ENCODE data around the gene UBE2I. TPM values are rescaled to one million over a fixed set of nuclear protein-coding genes. Genes with fewer than 3 reads are reported as not detected.

The UBE2I gene
- total RNA-seq, 1 donor, result 49.2 TPM

DNA sequence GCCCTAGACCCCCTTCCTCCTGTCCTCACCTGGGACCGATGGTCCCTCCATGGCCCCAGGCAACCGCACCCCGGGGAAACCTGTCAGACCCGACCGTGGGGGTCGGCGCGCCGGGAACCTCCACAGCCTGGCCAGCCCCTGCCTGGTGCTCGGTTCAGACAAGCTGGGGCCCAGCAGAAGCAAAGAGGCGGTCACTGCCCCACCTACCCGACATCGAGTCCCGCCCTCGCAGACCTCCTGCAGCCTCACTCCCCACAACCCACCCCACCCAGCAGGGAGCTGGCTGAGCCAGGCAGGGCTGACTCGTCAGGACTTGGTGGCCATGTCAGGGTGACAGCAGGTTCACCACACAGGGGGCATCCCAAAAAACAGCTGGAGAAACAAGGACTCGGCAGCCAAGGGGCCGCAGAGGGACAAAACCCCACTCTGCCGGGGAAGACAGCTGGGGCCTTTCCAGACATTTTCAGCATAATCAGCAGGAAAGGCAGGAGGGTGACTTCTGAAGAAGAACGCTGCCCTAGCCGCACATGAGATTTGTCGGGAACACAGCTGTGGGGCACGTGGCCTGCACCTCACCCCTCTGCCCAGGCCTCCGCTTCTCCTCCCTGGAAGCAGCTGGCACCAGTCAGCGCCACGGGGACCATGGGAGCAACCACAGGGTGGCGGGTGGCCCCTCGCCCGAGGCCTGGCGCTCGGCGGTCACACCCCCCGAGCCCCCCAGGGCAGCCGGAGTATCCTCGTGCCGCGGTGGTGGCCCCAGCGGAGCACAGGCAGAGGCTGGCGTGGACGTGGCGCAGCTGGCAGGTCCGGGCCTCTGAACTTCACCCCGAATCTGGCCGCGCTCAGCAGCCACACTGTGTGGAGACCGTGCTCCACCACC lies 65.2 kb downstream of the UBE2I start:
- H3K79me2 ChIP-seq (ENCODE audit: insufficient read depth, low read length), result no peaks in the 10 kb centered on the region
- no peak for TF ChIP-seq CTCF (IDR thresholded peaks at IDR 0.05; ENCODE audit: extremely low read depth, low read depth, low read length)
- peaks cover 5% of the 10 kb centered on the region for H3K36me3 ChIP-seq (ENCODE audit: insufficient read depth, low read length)
- no peak for DNase-seq (ENCODE audit: insufficient read length, low spot score, missing footprints)
- no peak overlapping the region for H3K27ac ChIP-seq (ENCODE audit: low read depth, low read length)
- peaks cover 2% of the 10 kb centered on the region for H4K20me1 ChIP-seq (ENCODE audit: insufficient read depth, low read length)
- H2AFZ ChIP-seq (ENCODE audit: low read length), result no peak overlapping the region
- no peaks in the 10 kb centered on the region for H3K9me3 ChIP-seq (ENCODE audit: low read depth, low read length)
- H3K4me3 ChIP-seq (ENCODE audit: insufficient read depth, low read length), result no peak overlapping the region
- H3K27me3 ChIP-seq (ENCODE audit: insufficient read depth, low read length), result no peaks in the 10 kb centered on the region
- no peak overlapping the region for H3K4me2 ChIP-seq (ENCODE audit: insufficient read depth, low read length)
- peaks cover 9% of the 10 kb centered on the region for H3K4me1 ChIP-seq (ENCODE audit: insufficient read depth, low read length)

- Histone ChIP-seq H3K9me3 (ENCODE audit: low read depth, low read length) (no peaks in the 10 kb centered on the region), H4K20me1 (ENCODE audit: insufficient read depth, low read length) (peaks cover 2% of the 10 kb centered on the region), H2AFZ (ENCODE audit: low read length) (no peak overlapping the region), H3K27me3 (ENCODE audit: insufficient read depth, low read length) (no peaks in the 10 kb centered on the region), H3K4me1 (ENCODE audit: insufficient read depth, low read length) (peaks cover 9% of the 10 kb centered on the region), H3K36me3 (ENCODE audit: insufficient read depth, low read length) (no peaks in the 10 kb centered on the region), H3K27ac (ENCODE audit: low read depth, low read length) (no peak overlapping the region), H3K79me2 (ENCODE audit: insufficient read depth, low read length) (no peaks in the 10 kb centered on the region), H3K4me3 (ENCODE audit: insufficient read depth, low read length) (no peak overlapping the region), H3K4me2 (ENCODE audit: insufficient read depth, low read length) (no peak overlapping the region)
- TF ChIP-seq CTCF (IDR thresholded peaks at IDR 0.05; ENCODE audit: extremely low read depth, low read depth, low read length), result no peak
- DNase-seq (ENCODE audit: insufficient read length, low spot score, missing footprints), result no peak
Measured at GRCh38 chr16:1375298-1375640, 65.8 kb downstream of the UBE2I start.

GRCh38 chr16:1375741-1376410 lies 66.4 kb downstream of the UBE2I start:
- DNase-seq (ENCODE audit: insufficient read length, low spot score, missing footprints), result no peak
- Histone ChIP-seq H3K4me2 (ENCODE audit: insufficient read depth, low read length) (no peak overlapping the region), H3K4me1 (ENCODE audit: insufficient read depth, low read length) (peaks cover 9% of the 10 kb centered on the region), H3K36me3 (ENCODE audit: insufficient read depth, low read length) (no peaks in the 10 kb centered on the region), H3K4me3 (ENCODE audit: insufficient read depth, low read length) (no peak overlapping the region), H3K79me2 (ENCODE audit: insufficient read depth, low read length) (no peaks in the 10 kb centered on the region), H3K27ac (ENCODE audit: low read depth, low read length) (no peak overlapping the region), H2AFZ (ENCODE audit: low read length) (no peak overlapping the region), H3K9me3 (ENCODE audit: low read depth, low read length) (no peaks in the 10 kb centered on the region), H4K20me1 (ENCODE audit: insufficient read depth, low read length) (peaks cover 2% of the 10 kb centered on the region), H3K27me3 (ENCODE audit: insufficient read depth, low read length) (no peaks in the 10 kb centered on the region)
- TF ChIP-seq CTCF (IDR thresholded peaks at IDR 0.05; ENCODE audit: extremely low read depth, low read depth, low read length), result no peak

Other genes starting within 250 kb of the UBE2I start
- gene SSTR5, start 236.9 kb upstream of the UBE2I start, total RNA-seq, result not detected in 2 replicates
- not detected in 2 replicates for gene C1QTNF8, start 213.4 kb upstream of the UBE2I start, total RNA-seq
- gene CACNA1H, start 156.5 kb upstream of the UBE2I start, total RNA-seq, result under 0.01 TPM in 2 replicates
- gene TPSG1, start 84.4 kb upstream of the UBE2I start, total RNA-seq, result not detected in 2 replicates
- not detected in 2 replicates for gene TPSB2, start 79.5 kb upstream of the UBE2I start, total RNA-seq
- not detected in 2 replicates for gene TPSAB1, start 68.9 kb upstream of the UBE2I start, total RNA-seq
- not detected in 2 replicates for gene TPSD1, start 53.6 kb upstream of the UBE2I start, total RNA-seq
- under 0.01 and 0.29 TPM in 2 replicates for gene BAIAP3, start 24.0 kb downstream of the UBE2I start, total RNA-seq
- 53.6 and 57.8 TPM in 2 replicates for gene TSR3, start 42.2 kb downstream of the UBE2I start, total RNA-seq
- gene GNPTG, start 42.3 kb downstream of the UBE2I start, total RNA-seq, result 67.8 and 69.1 TPM in 2 replicates
- gene UNKL, start 105.1 kb downstream of the UBE2I start, total RNA-seq, result 10.1 and 12.7 TPM in 2 replicates
- 7.6 and 8.3 TPM in 2 replicates for gene UQCC4, start 111.1 kb downstream of the UBE2I start, total RNA-seq
- not detected in 2 replicates for gene PERCC1, start 121.4 kb downstream of the UBE2I start, total RNA-seq
- gene CCDC154, start 134.9 kb downstream of the UBE2I start, total RNA-seq, result 0.36 and 0.59 TPM in 2 replicates
- 161 and 187 TPM in 2 replicates for gene CLCN7, start 165.4 kb downstream of the UBE2I start, total RNA-seq
- not detected in 2 replicates for gene PTX4, start 179.3 kb downstream of the UBE2I start, total RNA-seq
- gene TELO2, start 183.7 kb downstream of the UBE2I start, total RNA-seq, result 12.4 and 18.1 TPM in 2 replicates
- gene TMEM204, start 224.0 kb downstream of the UBE2I start, total RNA-seq, result 7.7 and 8.3 TPM in 2 replicates